IPS-18a (cell line): ENCODE results near the gene LRRC1.

Experiments
- H3K27ac ChIP-seq: one replicate; pipeline ENCODE4 v1.5.1; 2013; ENCODE audit warnings: low read length
- H3K27me3 ChIP-seq: one replicate; pipeline ENCODE4 v1.6.1; 2013; ENCODE audit warnings: mild to moderate bottlenecking, low read length; ENCODE audit not compliant: control insufficient read depth, insufficient read depth
- H3K36me3 ChIP-seq: one replicate; pipeline ENCODE4 v1.6.1; 2013; ENCODE audit warnings: low read depth, low read length; ENCODE audit not compliant: control insufficient read depth
- H3K4me1 ChIP-seq: one replicate; pipeline ENCODE4 v1.6.1; 2013; ENCODE audit warnings: low read depth, low read length; ENCODE audit not compliant: control insufficient read depth
- H3K4me3 ChIP-seq: one replicate; pipeline ENCODE4 v1.5.1; 2013; ENCODE audit warnings: low read length
- H3K9ac ChIP-seq: one replicate; pipeline ENCODE4 v1.6.1; 2013; ENCODE audit warnings: mild to moderate bottlenecking, low read length, moderate library complexity
- H3K9me3 ChIP-seq: one replicate; pipeline ENCODE4 v1.6.1; 2013; ENCODE audit warnings: low read depth, low read length; ENCODE audit not compliant: control insufficient read depth

The LRRC1 gene

DNA sequence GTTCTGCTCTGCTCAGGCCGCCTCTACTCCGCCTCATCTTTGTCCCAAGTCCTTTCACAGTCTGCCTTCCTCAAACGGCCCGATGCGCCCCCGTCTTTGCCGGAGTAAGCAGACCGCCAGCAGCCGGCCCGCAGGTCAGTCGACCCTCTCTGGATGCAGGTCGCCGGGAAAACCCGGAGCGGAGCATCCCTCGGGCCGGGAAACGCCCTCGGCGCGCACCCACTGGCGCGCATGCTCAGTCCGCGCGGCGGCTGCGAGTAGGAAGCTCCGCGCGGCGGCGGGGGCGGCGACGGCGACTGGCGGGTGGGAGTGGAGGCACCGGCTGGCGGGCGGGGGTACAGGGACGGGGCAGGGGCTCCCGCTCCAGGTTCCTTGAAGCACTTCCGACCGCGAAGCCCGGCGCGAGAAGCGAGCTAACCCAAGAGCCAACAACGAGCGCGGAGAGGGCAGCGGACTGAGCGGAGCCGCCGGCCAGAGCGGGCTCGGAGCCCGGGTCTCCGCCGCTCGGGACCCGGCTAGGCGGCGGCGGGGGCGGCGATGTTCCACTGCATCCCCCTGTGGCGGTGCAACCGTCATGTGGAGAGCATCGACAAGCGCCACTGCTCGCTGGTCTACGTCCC, at the start of gene LRRC1:
TSS of gene LRRC1 (plus strand) at position 286 of the 620 bp plus-strand sequence. CDS start at position 538, 252 bp downstream.
- Histone ChIP-seq H3K27ac (no peak within 1 kb of the TSS), H3K36me3 (no peaks in the 10 kb centered on the region), H3K4me1 (peaks cover 10% of the 10 kb centered on the region), H3K4me3 (peak within 1 kb of the TSS; percentile 77), H3K9ac (peak within 1 kb of the TSS; percentile 65), H3K9me3 (no peaks in the 10 kb centered on the region), H3K27me3 (peaks cover 31% of the 10 kb centered on the region)

- Histone ChIP-seq H3K9me3 (no peaks in the 10 kb centered on the region), H3K27ac (no peak overlapping the region), H3K4me3 (no peak overlapping the region)
These were observed 48.2 kb upstream of the LRRC1 start for GRCh38 chr6:53746442-53747103.

DNA sequence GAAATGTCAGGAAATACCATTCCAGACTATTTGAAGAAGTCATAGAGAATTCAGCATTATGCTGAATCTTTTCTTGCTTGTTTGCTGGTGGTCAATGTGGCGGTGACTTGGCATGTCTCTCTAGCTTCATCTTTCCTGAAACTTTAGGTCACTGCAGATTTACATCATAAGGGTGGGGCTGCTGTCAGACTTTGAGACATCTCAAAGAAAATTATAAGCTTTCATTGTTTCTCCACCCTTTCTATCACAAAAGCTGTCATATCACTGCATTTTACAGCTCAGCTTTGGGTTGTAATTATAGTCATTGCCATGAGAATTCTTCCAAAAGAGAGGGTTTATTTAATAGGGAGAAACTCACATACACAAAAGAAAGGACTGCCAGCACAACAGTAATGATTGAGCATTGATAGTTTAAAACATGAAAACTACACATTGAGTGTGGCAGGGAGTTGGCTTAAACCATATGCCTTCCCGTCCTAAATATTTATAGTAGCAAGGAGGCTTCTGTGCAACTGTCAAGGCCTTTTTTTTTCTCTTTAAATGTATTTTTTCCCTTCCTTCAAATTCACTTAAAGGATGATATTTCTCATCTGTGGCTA, 44.7 kb upstream of the LRRC1 start:
- no peaks in the 10 kb centered on the region for H3K9me3 ChIP-seq
- no peaks in the 10 kb centered on the region for H3K27me3 ChIP-seq
- H3K9ac ChIP-seq, result no peak overlapping the region
- H3K4me1 ChIP-seq, result no peaks in the 10 kb centered on the region
- no peak overlapping the region for H3K4me3 ChIP-seq
- no peaks in the 10 kb centered on the region for H3K36me3 ChIP-seq
- no peak overlapping the region for H3K27ac ChIP-seq

More at GRCh38 chr6:53746442-53747103, 48.2 kb upstream of the LRRC1 start:
- Histone ChIP-seq H3K27me3 (no peaks in the 10 kb centered on the region), H3K4me1 (no peaks in the 10 kb centered on the region), H3K36me3 (no peaks in the 10 kb centered on the region), H3K9ac (no peak overlapping the region)

DNA sequence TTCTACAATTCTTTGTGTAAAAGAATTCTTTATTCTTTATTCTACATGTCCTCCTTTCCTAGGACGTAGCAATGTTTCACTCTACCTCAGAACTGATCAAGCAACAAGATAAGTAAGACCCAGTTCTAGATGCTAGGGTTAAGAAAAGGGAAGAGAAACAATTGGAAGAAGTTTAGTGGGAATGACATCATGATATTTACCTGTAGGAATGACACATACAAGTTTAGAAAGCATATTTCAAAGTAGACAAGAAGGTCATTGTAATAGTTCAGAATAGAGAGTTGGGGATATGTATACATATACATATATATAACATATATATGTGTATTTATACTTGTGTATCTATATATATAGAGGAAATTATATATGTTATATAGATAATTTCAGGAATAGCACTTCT, 43.4 kb upstream of the LRRC1 start:
- no peaks in the 10 kb centered on the region for H3K9me3 ChIP-seq
- no peak overlapping the region for H3K4me3 ChIP-seq
- no peak overlapping the region for H3K9ac ChIP-seq
- no peak overlapping the region for H3K27ac ChIP-seq
- H3K36me3 ChIP-seq, result no peaks in the 10 kb centered on the region
- H3K4me1 ChIP-seq, result no peaks in the 10 kb centered on the region
- no peaks in the 10 kb centered on the region for H3K27me3 ChIP-seq

GRCh38 chr6:53752440-53752839, 42.4 kb upstream of the LRRC1 start:
- H3K9ac ChIP-seq, result no peak overlapping the region
- no peaks in the 10 kb centered on the region for H3K27me3 ChIP-seq
- H3K4me1 ChIP-seq, result no peaks in the 10 kb centered on the region
- H3K9me3 ChIP-seq, result no peaks in the 10 kb centered on the region
- no peak overlapping the region for H3K4me3 ChIP-seq
- no peak overlapping the region for H3K27ac ChIP-seq
- no peaks in the 10 kb centered on the region for H3K36me3 ChIP-seq

- no peak overlapping the region for H3K9ac ChIP-seq
- H3K4me1 ChIP-seq, result no peaks in the 10 kb centered on the region
- H3K36me3 ChIP-seq, result no peaks in the 10 kb centered on the region
- H3K9me3 ChIP-seq, result no peaks in the 10 kb centered on the region
- no peaks in the 10 kb centered on the region for H3K27me3 ChIP-seq
- no peak overlapping the region for H3K4me3 ChIP-seq
- no peak overlapping the region for H3K27ac ChIP-seq
These were observed 41.9 kb upstream of the LRRC1 start for GRCh38 chr6:53752856-53753255.

- H3K9me3 ChIP-seq, result no peaks in the 10 kb centered on the region
- no peaks in the 10 kb centered on the region for H3K4me1 ChIP-seq
- H3K27ac ChIP-seq, result no peak overlapping the region
- H3K9ac ChIP-seq, result no peak overlapping the region
- no peak overlapping the region for H3K4me3 ChIP-seq
- no peaks in the 10 kb centered on the region for H3K27me3 ChIP-seq
- no peaks in the 10 kb centered on the region for H3K36me3 ChIP-seq
These were observed 40.5 kb upstream of the LRRC1 start for GRCh38 chr6:53754330-53754729.

DNA sequence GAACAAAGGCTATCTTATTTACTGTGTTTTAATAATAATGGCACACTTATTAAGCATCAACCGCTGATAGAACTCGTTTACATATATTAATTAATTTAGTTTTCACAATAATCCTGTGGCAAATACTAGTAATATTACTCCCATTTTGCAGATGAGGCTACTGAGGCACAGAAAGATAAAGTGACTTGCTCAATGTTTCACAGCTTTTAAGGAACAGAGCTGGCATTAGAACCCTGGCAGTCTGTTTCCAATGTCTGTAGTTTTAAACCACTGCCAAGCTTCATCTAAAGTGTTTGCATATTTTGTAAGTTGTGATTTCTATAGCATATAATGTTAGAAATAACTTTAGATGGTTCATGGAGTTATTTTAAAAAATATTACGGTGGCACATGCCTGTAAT, 38.4 kb upstream of the LRRC1 start:
- no peaks in the 10 kb centered on the region for H3K4me1 ChIP-seq
- no peak overlapping the region for H3K4me3 ChIP-seq
- H3K27ac ChIP-seq, result no peak overlapping the region
- H3K9ac ChIP-seq, result no peak overlapping the region
- H3K36me3 ChIP-seq, result no peaks in the 10 kb centered on the region
- no peaks in the 10 kb centered on the region for H3K9me3 ChIP-seq
- no peaks in the 10 kb centered on the region for H3K27me3 ChIP-seq

DNA sequence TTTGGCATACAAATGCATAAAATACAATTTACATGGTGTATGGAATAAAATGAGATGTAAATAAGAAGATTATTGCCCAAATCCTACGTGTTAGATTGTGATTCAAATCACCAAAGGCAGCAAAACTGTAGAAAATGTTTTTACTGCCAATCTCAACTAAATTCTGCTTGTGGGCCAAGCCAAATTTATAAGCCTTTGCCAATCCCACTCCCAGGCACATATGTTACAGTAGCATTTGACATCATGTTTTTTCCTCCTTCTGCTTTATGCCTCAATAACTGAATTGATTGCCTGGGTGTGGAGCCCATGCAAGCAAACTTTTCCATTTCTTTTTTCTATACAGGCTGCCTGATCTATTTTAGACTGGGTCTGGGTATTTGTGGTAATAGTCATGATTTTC, 36.3 kb upstream of the LRRC1 start:
- no peaks in the 10 kb centered on the region for H3K27me3 ChIP-seq
- no peaks in the 10 kb centered on the region for H3K9me3 ChIP-seq
- H3K4me1 ChIP-seq, result no peaks in the 10 kb centered on the region
- no peak overlapping the region for H3K9ac ChIP-seq
- H3K4me3 ChIP-seq, result no peak overlapping the region
- H3K27ac ChIP-seq, result no peak overlapping the region
- H3K36me3 ChIP-seq, result no peaks in the 10 kb centered on the region

- Histone ChIP-seq H3K4me3 (no peak overlapping the region), H3K4me1 (no peaks in the 10 kb centered on the region), H3K9ac (no peak overlapping the region), H3K36me3 (no peaks in the 10 kb centered on the region), H3K27me3 (no peaks in the 10 kb centered on the region), H3K27ac (no peak overlapping the region), H3K9me3 (no peaks in the 10 kb centered on the region)
These were observed 33.8 kb upstream of the LRRC1 start for GRCh38 chr6:53761036-53761435.

DNA sequence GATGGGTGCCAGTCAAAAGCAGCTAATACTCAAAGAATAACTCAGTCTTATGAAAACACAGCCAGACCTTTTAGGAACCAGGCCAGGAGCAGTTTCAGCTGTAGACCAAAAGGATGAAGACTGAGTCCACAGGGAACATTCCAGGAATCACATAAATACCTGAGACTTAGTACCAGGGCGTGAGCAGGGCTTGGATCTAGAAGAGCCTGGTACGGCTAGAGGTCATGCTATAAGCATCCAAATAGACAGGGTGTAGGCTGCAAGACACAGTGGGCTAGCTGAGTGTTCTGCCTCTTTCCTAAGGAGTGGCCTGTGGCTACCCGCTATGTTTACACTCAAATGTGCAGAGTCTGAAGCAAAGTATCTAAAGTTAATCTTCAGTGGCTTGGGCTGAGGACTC, 29.5 kb upstream of the LRRC1 start:
- Histone ChIP-seq H3K27ac (no peak overlapping the region), H3K4me1 (no peaks in the 10 kb centered on the region), H3K27me3 (no peaks in the 10 kb centered on the region), H3K36me3 (no peaks in the 10 kb centered on the region), H3K9me3 (no peaks in the 10 kb centered on the region), H3K9ac (no peak overlapping the region), H3K4me3 (no peak overlapping the region)

DNA sequence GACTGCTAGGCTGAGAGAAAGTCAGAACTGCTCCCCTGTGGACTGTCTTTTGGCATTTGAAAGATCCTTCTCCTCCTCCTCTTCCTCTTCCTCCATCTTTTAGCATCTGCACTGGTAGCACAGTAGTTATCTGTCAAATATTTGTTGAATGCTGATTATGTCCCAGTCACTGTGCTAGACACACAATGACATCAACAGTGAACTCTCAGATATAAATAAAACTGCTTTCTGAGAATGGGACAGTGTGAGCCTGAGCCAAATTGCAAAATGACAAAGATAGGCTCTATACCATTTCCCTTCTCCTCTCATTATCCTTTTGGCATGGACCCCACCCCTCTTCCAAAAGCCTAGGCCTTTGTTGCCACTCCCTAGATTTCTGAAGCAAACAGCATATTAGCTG, 27.9 kb upstream of the LRRC1 start:
- H3K9me3 ChIP-seq, result no peaks in the 10 kb centered on the region
- H3K27me3 ChIP-seq, result no peaks in the 10 kb centered on the region
- H3K36me3 ChIP-seq, result no peaks in the 10 kb centered on the region
- H3K9ac ChIP-seq, result no peak overlapping the region
- H3K4me1 ChIP-seq, result peaks cover 8% of the 10 kb centered on the region
- H3K4me3 ChIP-seq, result no peak overlapping the region
- no peak overlapping the region for H3K27ac ChIP-seq
